SH-SY5Y (cell line): ENCODE data around the gene NANOS2.

Source experiments
- GATA2 ChIP-seq: IDR thresholded peaks from 2 replicates; pipeline ENCODE4 v1.6.1; 2011; ENCODE audit warnings: mild to moderate bottlenecking, low read depth, low read length
- GATA3 ChIP-seq: IDR thresholded peaks from 2 replicates; pipeline ENCODE4 v1.6.1; 2011; ENCODE audit warnings: low read depth, mild to moderate bottlenecking, low read length, moderate library complexity

DNA sequence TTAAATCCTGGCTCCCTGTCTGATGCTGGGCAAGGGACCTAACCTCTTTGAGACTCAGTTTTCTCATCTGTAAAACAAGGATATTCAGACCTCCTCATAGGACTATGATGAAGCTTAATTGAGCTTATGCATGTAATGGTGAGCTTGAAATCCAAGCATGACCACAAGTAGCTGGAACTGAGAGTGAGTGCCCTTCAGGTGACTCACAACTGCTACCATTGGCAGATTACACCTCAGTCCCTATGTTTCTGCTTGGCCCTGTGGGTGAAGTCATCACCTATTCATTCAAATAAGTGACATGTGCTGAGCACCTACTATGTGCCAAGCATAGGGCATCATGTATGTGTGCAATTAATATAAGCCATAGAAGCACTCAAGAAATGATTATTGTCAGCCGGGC is 33.3 kb upstream of the NANOS2 start:
- TF ChIP-seq GATA2 (no peak), GATA3 (no peak)
